GM19099 (cell line): ENCODE measurements around the gene NUMA1.

Experiments used
- POLR2A ChIP-seq: IDR thresholded peaks from 3 replicates; pipeline ENCODE4 v1.6.1; 2011; ENCODE audit warnings: low read depth; ENCODE audit not compliant: insufficient read length; ENCODE audit errors: extremely low read depth

The NUMA1 gene, protein sequence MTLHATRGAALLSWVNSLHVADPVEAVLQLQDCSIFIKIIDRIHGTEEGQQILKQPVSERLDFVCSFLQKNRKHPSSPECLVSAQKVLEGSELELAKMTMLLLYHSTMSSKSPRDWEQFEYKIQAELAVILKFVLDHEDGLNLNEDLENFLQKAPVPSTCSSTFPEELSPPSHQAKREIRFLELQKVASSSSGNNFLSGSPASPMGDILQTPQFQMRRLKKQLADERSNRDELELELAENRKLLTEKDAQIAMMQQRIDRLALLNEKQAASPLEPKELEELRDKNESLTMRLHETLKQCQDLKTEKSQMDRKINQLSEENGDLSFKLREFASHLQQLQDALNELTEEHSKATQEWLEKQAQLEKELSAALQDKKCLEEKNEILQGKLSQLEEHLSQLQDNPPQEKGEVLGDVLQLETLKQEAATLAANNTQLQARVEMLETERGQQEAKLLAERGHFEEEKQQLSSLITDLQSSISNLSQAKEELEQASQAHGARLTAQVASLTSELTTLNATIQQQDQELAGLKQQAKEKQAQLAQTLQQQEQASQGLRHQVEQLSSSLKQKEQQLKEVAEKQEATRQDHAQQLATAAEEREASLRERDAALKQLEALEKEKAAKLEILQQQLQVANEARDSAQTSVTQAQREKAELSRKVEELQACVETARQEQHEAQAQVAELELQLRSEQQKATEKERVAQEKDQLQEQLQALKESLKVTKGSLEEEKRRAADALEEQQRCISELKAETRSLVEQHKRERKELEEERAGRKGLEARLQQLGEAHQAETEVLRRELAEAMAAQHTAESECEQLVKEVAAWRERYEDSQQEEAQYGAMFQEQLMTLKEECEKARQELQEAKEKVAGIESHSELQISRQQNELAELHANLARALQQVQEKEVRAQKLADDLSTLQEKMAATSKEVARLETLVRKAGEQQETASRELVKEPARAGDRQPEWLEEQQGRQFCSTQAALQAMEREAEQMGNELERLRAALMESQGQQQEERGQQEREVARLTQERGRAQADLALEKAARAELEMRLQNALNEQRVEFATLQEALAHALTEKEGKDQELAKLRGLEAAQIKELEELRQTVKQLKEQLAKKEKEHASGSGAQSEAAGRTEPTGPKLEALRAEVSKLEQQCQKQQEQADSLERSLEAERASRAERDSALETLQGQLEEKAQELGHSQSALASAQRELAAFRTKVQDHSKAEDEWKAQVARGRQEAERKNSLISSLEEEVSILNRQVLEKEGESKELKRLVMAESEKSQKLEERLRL (N-terminal part only)

DNA sequence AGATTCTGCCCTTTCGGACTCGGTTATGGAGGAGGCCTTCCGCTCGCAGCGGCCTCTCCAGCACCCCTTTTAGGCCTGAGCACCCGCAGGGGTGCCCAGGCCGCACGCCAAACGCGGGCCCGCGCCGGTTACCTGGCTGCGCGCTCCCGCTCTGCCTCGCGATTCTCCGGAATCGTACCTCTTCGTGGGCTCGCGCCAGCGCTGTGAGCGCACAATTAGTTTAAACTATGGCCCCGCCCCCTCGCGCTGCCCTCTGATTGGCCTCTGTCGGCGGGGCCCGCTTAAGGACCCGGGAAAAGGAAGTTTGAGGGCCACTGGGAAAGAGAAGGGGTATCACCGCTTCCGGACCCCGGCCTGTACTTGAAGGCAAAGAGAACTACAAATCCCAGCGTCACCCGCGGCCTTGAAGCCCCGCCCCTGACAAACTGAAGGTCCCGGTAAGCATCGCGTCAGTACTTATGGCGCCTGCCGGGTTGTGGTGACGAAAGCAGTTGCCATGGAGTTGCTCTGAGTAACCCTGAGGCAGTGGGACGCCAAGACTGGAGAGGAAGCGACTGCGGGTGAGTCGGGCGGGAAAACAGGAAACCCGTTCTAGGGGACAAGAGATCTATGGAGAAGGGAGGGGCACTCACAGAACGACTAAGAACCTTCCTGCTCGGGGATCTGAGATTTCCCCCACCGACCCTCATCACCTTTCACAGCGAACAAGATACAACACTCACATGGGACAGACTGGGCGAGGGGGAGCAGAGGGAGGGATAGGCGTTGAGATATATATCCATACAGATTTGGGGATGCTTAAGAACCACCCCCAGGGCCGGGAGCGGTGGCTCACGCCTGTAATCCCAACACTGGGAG, at the start of gene NUMA1, which contains the start of gene LRRC51:
NUMA1 (minus strand) TSS at position 217 of the 858 bp plus-strand sequence. CDS start 44,599 bp downstream, outside the sequence.
LRRC51 (plus strand) TSS at position 525 of the 858 bp plus-strand sequence. CDS start 8,234 bp downstream, outside the sequence.
- peak; percentile 81 for TF ChIP-seq POLR2A

DNA sequence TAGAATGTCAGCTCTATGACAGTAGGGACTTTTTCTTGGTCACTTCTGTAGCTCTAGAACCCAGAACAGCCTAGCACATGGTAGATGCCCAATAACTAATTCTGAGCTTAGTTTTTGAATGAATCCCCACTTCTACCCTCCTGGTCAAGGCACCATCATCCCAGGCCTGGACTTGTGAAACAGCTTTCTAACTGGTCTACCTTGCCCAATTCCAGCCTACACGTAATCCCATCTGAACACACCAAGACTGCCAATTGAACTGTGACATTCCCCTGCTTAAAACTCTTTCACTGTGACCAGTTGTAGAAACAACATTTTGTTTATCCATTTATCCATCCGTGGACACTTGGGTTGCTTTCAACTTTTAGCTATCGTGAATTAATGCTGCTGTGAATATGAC, 49.0 kb upstream of the NUMA1 start:
- TF ChIP-seq POLR2A: no peak

- TF ChIP-seq POLR2A: no peak
These were observed 47.6 kb upstream of the NUMA1 start for GRCh38 chr11:72127923-72128322.

DNA sequence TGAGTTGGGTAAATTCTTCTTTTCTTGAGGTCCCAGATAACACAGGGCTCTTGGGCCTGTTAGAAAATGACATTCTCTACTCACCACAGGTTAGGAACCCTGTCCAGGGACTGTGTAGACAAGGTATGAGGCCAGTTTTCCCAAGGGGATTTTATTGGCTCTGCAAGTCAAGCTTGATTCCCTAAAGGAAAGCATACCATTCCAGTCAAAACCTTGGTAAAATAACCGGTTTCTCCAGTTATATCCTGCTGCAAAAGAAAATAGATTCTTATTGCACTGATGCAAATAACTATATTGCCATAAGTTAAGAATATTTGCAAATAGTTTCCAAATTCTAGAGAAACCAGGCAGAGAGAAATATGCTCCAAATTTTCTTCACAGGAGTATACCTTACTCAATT, 45.6 kb upstream of the NUMA1 start:
- TF ChIP-seq POLR2A: no peak

- TF ChIP-seq POLR2A: no peak
These were observed 43.7 kb upstream of the NUMA1 start for GRCh38 chr11:72124046-72124445.

DNA sequence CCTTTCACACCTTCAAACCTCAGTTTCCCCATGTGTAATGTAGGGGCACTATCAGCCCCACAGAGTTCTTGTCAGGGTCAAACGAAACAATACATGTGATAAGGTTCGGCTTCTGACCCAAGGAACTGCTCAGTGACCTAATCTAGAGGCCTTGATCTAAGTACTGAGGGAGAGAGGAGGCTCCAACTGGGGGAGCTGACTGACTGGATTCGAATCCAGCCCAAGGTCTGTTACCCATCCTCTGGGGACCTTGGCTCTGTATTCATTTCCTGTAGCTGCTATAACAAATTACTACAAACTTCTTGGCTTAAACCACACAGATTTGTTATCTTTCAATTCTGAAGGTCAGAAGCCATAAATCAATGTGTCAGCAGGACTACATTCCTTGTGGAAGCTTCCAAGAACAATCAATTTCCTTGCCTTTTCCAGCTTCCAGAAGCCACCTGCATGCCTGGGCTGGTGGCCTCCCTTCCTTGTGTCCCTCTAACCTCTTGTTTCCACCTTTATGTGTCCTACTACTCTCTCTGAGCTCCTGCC, 42.8 kb upstream of the NUMA1 start:
- TF ChIP-seq POLR2A: no peak

DNA sequence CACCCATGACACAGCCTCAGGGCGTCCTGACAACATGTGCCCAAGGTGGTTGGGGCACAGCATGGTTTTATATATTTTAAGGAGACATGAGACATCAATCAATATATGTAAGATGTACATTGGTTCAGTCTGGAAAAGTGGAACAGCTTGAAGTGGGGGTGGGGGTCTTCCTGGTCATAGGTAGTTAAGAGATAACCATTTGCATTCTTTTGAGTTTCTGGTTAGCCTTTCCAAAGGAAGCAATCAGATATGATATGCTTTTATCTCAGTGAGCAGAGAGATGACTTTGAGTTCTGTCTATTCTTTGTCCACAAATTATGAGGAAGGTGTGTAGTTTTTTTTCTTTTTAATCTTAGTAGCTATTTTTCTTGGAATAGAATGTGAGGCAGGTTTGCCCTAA, 42.3 kb upstream of the NUMA1 start:
- no peak for TF ChIP-seq POLR2A

GRCh38 chr11:72120930-72121329, 40.6 kb upstream of the NUMA1 start:
- no peak for TF ChIP-seq POLR2A

DNA sequence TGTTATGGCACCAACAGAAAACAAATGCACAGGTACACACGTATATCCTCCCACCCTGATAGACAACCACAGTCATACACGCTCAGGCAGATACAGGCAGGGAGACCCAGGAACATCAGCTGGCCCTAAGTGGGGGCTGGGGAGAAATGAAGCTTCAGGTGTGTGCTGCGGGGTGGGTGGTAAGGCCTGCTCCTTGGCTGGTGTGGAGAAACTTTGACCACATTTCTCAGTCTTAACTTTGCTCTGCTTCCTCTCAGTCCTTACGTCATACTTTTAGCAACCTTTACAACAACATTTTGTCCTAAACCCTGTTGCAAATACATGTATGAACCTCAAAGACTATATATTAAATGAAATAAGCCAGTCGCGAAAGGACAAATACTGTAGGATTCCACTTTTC, 38.9 kb upstream of the NUMA1 start:
- no peak for TF ChIP-seq POLR2A

DNA sequence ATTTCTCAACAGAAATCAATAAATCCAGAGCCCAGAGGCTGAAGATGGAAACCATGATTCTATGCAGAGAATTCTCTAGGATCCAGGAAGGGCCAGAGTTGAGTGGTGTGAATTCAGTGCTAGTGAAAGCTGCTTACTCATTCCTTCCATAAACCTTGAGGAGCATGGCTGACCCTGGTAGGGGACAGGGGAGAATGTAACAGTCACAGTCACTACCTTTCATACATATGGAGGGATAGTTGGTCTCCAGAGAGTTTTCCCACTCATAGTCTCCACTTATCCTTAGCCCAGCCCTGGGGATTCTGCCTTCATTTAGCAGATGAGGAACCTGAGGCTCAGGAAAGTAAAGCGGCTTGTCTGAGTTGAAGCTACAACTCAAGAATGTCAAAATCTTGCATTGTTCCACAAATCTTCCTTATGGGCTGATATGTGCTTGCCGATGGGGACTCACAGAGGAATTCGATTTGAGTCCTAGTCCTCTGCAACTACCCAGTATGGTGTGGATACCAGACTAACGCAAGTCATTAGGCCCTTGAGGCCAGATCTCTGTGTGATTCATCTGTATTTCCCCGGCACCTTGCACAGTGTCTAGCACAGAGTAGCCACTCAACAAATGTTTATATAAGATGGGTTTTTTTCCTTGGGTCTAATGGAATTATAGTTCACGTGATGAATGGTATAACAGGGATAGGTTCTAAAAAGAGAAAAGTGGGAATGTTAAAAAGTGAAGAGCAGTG, 35.8 kb upstream of the NUMA1 start:
- no peak for TF ChIP-seq POLR2A

- TF ChIP-seq POLR2A: no peak
These were observed 34.2 kb upstream of the NUMA1 start for GRCh38 chr11:72114570-72114969.

- TF ChIP-seq POLR2A: no peak
These were observed 32.9 kb upstream of the NUMA1 start for GRCh38 chr11:72112978-72113808.
